Measurements from ENCODE around the gene CEP162.

DNA sequence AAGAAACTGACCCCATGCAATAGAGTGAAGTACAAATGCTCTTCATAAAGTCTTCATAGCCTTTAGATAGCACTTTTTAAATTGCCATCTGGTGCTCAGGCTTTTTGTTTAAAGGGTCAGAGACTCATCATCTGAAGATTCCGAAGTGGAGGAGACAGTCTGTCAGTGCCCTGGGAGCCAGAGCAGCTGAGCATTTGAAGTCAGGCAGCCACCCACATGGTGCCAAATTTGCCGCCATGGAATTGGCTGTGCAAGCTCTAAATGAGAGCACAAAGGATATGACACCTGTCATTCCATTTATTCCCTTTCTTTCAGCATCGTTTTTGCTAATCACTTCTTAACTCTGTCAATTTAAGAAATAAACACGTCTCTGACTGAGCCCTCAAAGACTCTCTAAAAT is 32.8 kb upstream of the CEP162 start:
- no peak for TF ChIP-seq EZH2phosphoT487 (IDR thresholded peaks at IDR 0.05)
- TF ChIP-seq, protein P1, sequence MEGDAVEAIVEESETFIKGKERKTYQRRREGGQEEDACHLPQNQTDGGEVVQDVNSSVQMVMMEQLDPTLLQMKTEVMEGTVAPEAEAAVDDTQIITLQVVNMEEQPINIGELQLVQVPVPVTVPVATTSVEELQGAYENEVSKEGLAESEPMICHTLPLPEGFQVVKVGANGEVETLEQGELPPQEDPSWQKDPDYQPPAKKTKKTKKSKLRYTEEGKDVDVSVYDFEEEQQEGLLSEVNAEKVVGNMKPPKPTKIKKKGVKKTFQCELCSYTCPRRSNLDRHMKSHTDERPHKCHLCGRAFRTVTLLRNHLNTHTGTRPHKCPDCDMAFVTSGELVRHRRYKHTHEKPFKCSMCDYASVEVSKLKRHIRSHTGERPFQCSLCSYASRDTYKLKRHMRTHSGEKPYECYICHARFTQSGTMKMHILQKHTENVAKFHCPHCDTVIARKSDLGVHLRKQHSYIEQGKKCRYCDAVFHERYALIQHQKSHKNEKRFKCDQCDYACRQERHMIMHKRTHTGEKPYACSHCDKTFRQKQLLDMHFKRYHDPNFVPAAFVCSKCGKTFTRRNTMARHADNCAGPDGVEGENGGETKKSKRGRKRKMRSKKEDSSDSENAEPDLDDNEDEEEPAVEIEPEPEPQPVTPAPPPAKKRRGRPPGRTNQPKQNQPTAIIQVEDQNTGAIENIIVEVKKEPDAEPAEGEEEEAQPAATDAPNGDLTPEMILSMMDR (IDR thresholded peaks at IDR 0.05), result no peak
- TF ChIP-seq EZH2 (IDR thresholded peaks at IDR 0.05), result no peak

Measured in neural progenitor cell (in vitro differentiated cells).